Neural progenitor cell (in vitro differentiated cells): ENCODE measurements around the gene FAM110D. TPM values are rescaled to one million over a fixed set of nuclear protein-coding genes. Genes with fewer than 3 reads are reported as not detected.
A peak's percentile ranks its signal among the peaks of the same experiment; 100 is the strongest.

Experiments
- DNase-seq: peaks from one replicate; pipeline ENCODE4 v3.0.0-alpha.2; 2016; ENCODE audit warnings: low spot score
- H2AFZ ChIP-seq: fragments of 200-600 bp; sonication (generic); replicated peaks from 2 replicates; pipeline ENCODE4 v1.6.1; 2016; ENCODE audit warnings: antibody characterized with exemption
- H3F3A ChIP-seq: fragments of 200-600 bp; sonication (generic); 2 replicates; pipeline ENCODE4 v1.6.1; 2016; ENCODE audit warnings: antibody characterized with exemption, low read depth
- H3K27ac ChIP-seq: fragments of 200-600 bp; sonication (generic); 2 replicates; pipeline ENCODE4 v1.5.1; 2016; ENCODE audit warnings: mild to moderate bottlenecking
- H3K27me3 ChIP-seq: fragments of 200-600 bp; sonication (generic); 2 replicates; pipeline ENCODE4 v1.6.1; 2016; ENCODE audit warnings: mild to moderate bottlenecking, moderate library complexity
- H3K36me3 ChIP-seq: fragments of 200-600 bp; sonication (generic); 2 replicates; pipeline ENCODE4 v1.5.1; 2016
- H3K4me1 ChIP-seq: fragments of 200-600 bp; sonication (generic); 2 replicates; pipeline ENCODE4 v1.6.1; 2016; ENCODE audit warnings: mixed run types
- H3K4me2 ChIP-seq: fragments of 200-600 bp; sonication (generic); 2 replicates; pipeline ENCODE4 v1.6.1; 2016
- H3K4me3 ChIP-seq: fragments of 200-600 bp; sonication (generic); 2 replicates; pipeline ENCODE4 v1.5.1; 2016
- H3K79me2 ChIP-seq: fragments of 200-600 bp; sonication (generic); 2 replicates; pipeline ENCODE4 v1.6.1; 2016; ENCODE audit warnings: low read depth
- H3K9ac ChIP-seq: fragments of 200-600 bp; sonication (generic); 2 replicates; pipeline ENCODE4 v1.6.1; 2016
- H3K9me3 ChIP-seq: fragments of 200-600 bp; sonication (generic); 2 replicates; pipeline ENCODE4 v1.5.1; 2016; ENCODE audit warnings: low read depth
- H4K20me1 ChIP-seq: fragments of 200-600 bp; sonication (generic); 2 replicates; pipeline ENCODE4 v1.6.1; 2016; ENCODE audit warnings: low read depth
- H3K27ac Mint-ChIP-seq: 3 replicates; pipeline ENCODE4 v1.8.0; 2021; ENCODE audit warnings: mixed read lengths
- H3K27me3 Mint-ChIP-seq: 2 replicates; pipeline ENCODE4 v1.8.0; 2022; ENCODE audit warnings: low read depth, mild to moderate bottlenecking, inconsistent platforms, moderate library complexity, mixed read lengths; ENCODE audit not compliant: insufficient read depth
- H3K36me3 Mint-ChIP-seq: 3 replicates; pipeline ENCODE4 v1.8.0; 2021; ENCODE audit warnings: mixed read lengths
- H3K4me1 Mint-ChIP-seq: 3 replicates; pipeline ENCODE4 v1.8.0; 2021; ENCODE audit warnings: mixed read lengths
- H3K4me3 Mint-ChIP-seq: 3 replicates; pipeline ENCODE4 v1.8.0; 2021; ENCODE audit warnings: mild to moderate bottlenecking, moderate library complexity, mixed read lengths
- H3K9me3 Mint-ChIP-seq: 3 replicates; pipeline ENCODE4 v1.8.0; 2020; ENCODE audit warnings: mixed read lengths
- CTCF ChIP-seq: fragments of 200-600 bp; sonication (generic); IDR thresholded peaks from 2 replicates; pipeline ENCODE4 v1.5.1; 2017; ENCODE audit warnings: antibody characterized with exemption, mild to moderate bottlenecking
- EZH2 ChIP-seq: fragments of 200-600 bp; sonication (generic); IDR thresholded peaks from 2 replicates; pipeline ENCODE4 v1.6.1; 2017; ENCODE audit warnings: antibody characterized with exemption, mild to moderate bottlenecking, moderate library complexity
- EZH2phosphoT487 ChIP-seq: fragments of 200-600 bp; sonication (generic); IDR thresholded peaks from 2 replicates; pipeline ENCODE4 v1.6.1; 2017; ENCODE audit warnings: antibody characterized with exemption
- total RNA-seq: library from RNA; depleted of rRNA; stranded (reverse); fragments of >200 nt; gene quantifications from 2 replicates; pipeline ENCODE4 v1.2.3, GENCODE V29; 2015; ENCODE audit warnings: low replicate concordance

FAM110D gene
- total RNA-seq, 1 donor from 2014 or later, result 0.28 TPM

- H3K9me3 ChIP-seq, result no peaks in the 10 kb centered on the region
- peak within 1 kb of the TSS; percentile 94 for H3K4me3 ChIP-seq
- peak within 1 kb of the TSS; percentile 94 for H2AFZ ChIP-seq
- Mint-ChIP-seq H3K27me3 (peaks cover 12% of the 10 kb centered on the region), H3K27ac (peak within 1 kb of the TSS; percentile 95), H3K4me3 (peak within 1 kb of the TSS; percentile 95), H3K4me1 (peaks cover 18% of the 10 kb centered on the region), H3K9me3 (no peaks in the 10 kb centered on the region), H3K36me3 (peaks cover 9% of the 10 kb centered on the region)
- H4K20me1 ChIP-seq, result peaks cover 14% of the 10 kb centered on the region
- H3K79me2 ChIP-seq, result peaks cover 31% of the 10 kb centered on the region
- peak within 1 kb of the TSS; percentile 90 for H3K27ac ChIP-seq
- peaks cover 10% of the 10 kb centered on the region for H3K27me3 ChIP-seq
- DNase-seq, result peak; percentile 98
- H3K4me1 ChIP-seq, result peaks cover 14% of the 10 kb centered on the region
- H3K36me3 ChIP-seq, result no peaks in the 10 kb centered on the region
- H3F3A ChIP-seq, result peaks cover 14% of the 10 kb centered on the region
- H3K9ac ChIP-seq, result peak within 1 kb of the TSS; percentile 66
- TF ChIP-seq EZH2, result no peak
- TF ChIP-seq CTCF, result no peak
- TF ChIP-seq EZH2phosphoT487, result no peak
- H3K4me2 ChIP-seq, result peak within 1 kb of the TSS; percentile 91
These were observed 47.1 kb upstream of the FAM110D start, which contains the start of gene PDIK1L for GRCh38 chr1:26111530-26112406. Gene PDIK1L, plus strand, starts transcription at chr1:26111824. Its CDS starts 2,485 bp downstream, at chr1:26114309.

- peaks cover 14% of the 10 kb centered on the region for H3K4me1 ChIP-seq
- peak overlapping the region; percentile 91 for H3K4me2 ChIP-seq
- DNase-seq, result no peak
- peaks cover 14% of the 10 kb centered on the region for H4K20me1 ChIP-seq
- peaks cover 12% of the 10 kb centered on the region for H3K36me3 Mint-ChIP-seq
- no peaks in the 10 kb centered on the region for H3K36me3 ChIP-seq
- peaks cover 10% of the 10 kb centered on the region for H3K27me3 ChIP-seq
- H3F3A ChIP-seq, result peaks cover 14% of the 10 kb centered on the region
- peak overlapping the region; percentile 94 for H3K4me3 ChIP-seq
- peak overlapping the region; percentile 87 for H3K27ac Mint-ChIP-seq
- peaks cover 18% of the 10 kb centered on the region for H3K4me1 Mint-ChIP-seq
- peak overlapping the region; percentile 66 for H3K9ac ChIP-seq
- H3K9me3 ChIP-seq, result no peaks in the 10 kb centered on the region
- H3K4me3 Mint-ChIP-seq, result peak overlapping the region; percentile 91
- no peaks in the 10 kb centered on the region for H3K9me3 Mint-ChIP-seq
- peak overlapping the region; percentile 94 for H2AFZ ChIP-seq
- peak overlapping the region; percentile 90 for H3K27ac ChIP-seq
- peaks cover 31% of the 10 kb centered on the region for H3K79me2 ChIP-seq
- H3K27me3 Mint-ChIP-seq, result peaks cover 12% of the 10 kb centered on the region
- TF ChIP-seq CTCF, result no peak
- TF ChIP-seq EZH2phosphoT487, result no peak
- no peak for TF ChIP-seq EZH2
These were observed 46.5 kb upstream of the FAM110D start for GRCh38 chr1:26112407-26112775.

GRCh38 chr1:26114165-26114927, 44.5 kb upstream of the FAM110D start:
- Histone ChIP-seq H3K4me2 (no peak overlapping the region), H3K4me3 (no peak overlapping the region), H3F3A (peaks cover 14% of the 10 kb centered on the region), H2AFZ (no peak overlapping the region), H3K27me3 (peaks cover 10% of the 10 kb centered on the region), H3K36me3 (peaks cover 7% of the 10 kb centered on the region), H3K79me2 (peaks cover 31% of the 10 kb centered on the region), H3K9ac (no peak overlapping the region), H3K4me1 (peaks cover 14% of the 10 kb centered on the region), H4K20me1 (peaks cover 14% of the 10 kb centered on the region), H3K9me3 (no peaks in the 10 kb centered on the region), H3K27ac (no peak overlapping the region)
- DNase-seq, result no peak
- Mint-ChIP-seq H3K27ac (no peak overlapping the region), H3K4me3 (no peak overlapping the region), H3K27me3 (peaks cover 12% of the 10 kb centered on the region), H3K4me1 (peaks cover 18% of the 10 kb centered on the region), H3K36me3 (peaks cover 16% of the 10 kb centered on the region), H3K9me3 (no peaks in the 10 kb centered on the region)
- TF ChIP-seq CTCF, result no peak
- TF ChIP-seq EZH2phosphoT487, result no peak
- TF ChIP-seq EZH2, result no peak
